Ovary (tissue), 9 donors: ENCODE results near the gene UGGT2. TPM values are rescaled to one million over a fixed set of nuclear protein-coding genes. Genes with fewer than 3 reads are reported as not detected.

ENCODE experiments used
- DNase-seq, 5 donors: peaks; one replicate each; pipeline ENCODE4 v3.0.0-alpha.2; 2019 to 2020
- H3K27ac ChIP-seq, 2 donors: fragments of 200-600 bp; one replicate each; pipeline versions ENCODE4 v1.5.1 to v1.8.0; 2019 to 2022
- H3K27me3 ChIP-seq: fragments of 200-600 bp; one replicate; pipeline ENCODE4 v1.8.0; 2022
- H3K36me3 ChIP-seq: fragments of 200-600 bp; sonication (generic); one replicate; pipeline ENCODE4 v1.5.1; 2019
- H3K4me1 ChIP-seq: one replicate; pipeline ENCODE4 v1.8.1; 2013; ENCODE audit warnings: mild to moderate bottlenecking, moderate library complexity; ENCODE audit not compliant: insufficient read depth
- H3K4me3 ChIP-seq: fragments of 200-600 bp; sonication (generic); one replicate; pipeline ENCODE4 v1.5.1; 2017
- H3K9me3 ChIP-seq, 2 donors: fragments of 200-600 bp in 1 of 2; sonication (generic) in 1 of 2; one replicate each; pipeline versions ENCODE4 v1.5.1 to v1.8.1; 2013 to 2019; ENCODE audit warnings: mild to moderate bottlenecking in 1 of 2, moderate library complexity in 1 of 2
- EP300 ChIP-seq: sonication (generic); formaldehyde crosslinking; IDR thresholded peaks from one replicate; pipeline ENCODE4 v1.6.1; 2017; ENCODE audit warnings: antibody characterized with exemption
- POLR2A ChIP-seq: fragments of 450-650 bp; IDR thresholded peaks from one replicate; pipeline ENCODE4 v1.6.1; 2017; ENCODE audit warnings: antibody characterized with exemption, mild to moderate bottlenecking, moderate library complexity
- WGBS, 3 donors: extraction: QIAGEN DNeasy Blood & Tissue Kit in 1 of 3; methylation state at CpG; one replicate each; pipeline versions ENCODE4 v1.1.5 to v1.1.7; 2013 to 2017; 5-methylcytosine and 5-hydroxymethylcytosine counted together
- intact Hi-C, 4 donors: fragments of 100-400 bp; cut with DNase I; formaldehyde crosslinking; loops; one replicate each; pipeline versions ENCODE4 v1.11.0 to v1.15.1; 2022 to 2023
- polyA plus RNA-seq, 2 donors: library from polyadenylated mRNA; stranded (reverse); fragments of 200-250 nt in 1 of 2; fragments of 350-450 nt in 1 of 2; fragmentation: Illumina TruSeq in 1 of 2; extraction: RNeasy Lipid Tissue Mini Kit (QIAGEN cat#74804) in 1 of 2; gene quantifications; one replicate each; pipeline ENCODE4 v1.2.3, GENCODE V29; 2013 to 2014
- total RNA-seq, 7 donors: library from RNA; depleted of rRNA in 2 of 7; stranded (reverse); fragments of >200 nt in 2 of 7; fragmentation: NEBNext Ultra II Directional in 3 of 7; extraction: Animal tissue kit (Norgen Biotek cat#: 25700) in 3 of 7; gene quantifications; one replicate each; pipeline versions ENCODE4 v1.1.0 to v1.2.4, GENCODE V29; 2016 to 2023
- TF ChIP-seq, protein P1 (sequence below), 3 donors: fragments of 450-650 bp in 2 of 3; fragments of 200-600 bp in 1 of 3; IDR thresholded peaks; one replicate each; pipeline versions ENCODE4 v1.5.1 to v1.8.0; 2016 to 2022; ENCODE audit warnings: antibody characterized with exemption in 3 of 3, mild to moderate bottlenecking in 1 of 3
- donor health status: DM: no; HTN: no; CAD: no; lungs with moderate emphysema.
- donor health status: DM: no; HTN: no; CAD: no.
- donor health status: Bipolar disorder and iron deficiency.
- donor health status: DM: yes; HTN: yes; CAD: no.
- donor health status: DM: no; HTN: no; CAD: no.
- donor health status: DM: yes; HTN: yes; CAD: no.

The UGGT2 gene
- total and polyA plus RNA-seq, 9 donors: 7.7 to 52.6 (median 28.9) TPM

DNA sequence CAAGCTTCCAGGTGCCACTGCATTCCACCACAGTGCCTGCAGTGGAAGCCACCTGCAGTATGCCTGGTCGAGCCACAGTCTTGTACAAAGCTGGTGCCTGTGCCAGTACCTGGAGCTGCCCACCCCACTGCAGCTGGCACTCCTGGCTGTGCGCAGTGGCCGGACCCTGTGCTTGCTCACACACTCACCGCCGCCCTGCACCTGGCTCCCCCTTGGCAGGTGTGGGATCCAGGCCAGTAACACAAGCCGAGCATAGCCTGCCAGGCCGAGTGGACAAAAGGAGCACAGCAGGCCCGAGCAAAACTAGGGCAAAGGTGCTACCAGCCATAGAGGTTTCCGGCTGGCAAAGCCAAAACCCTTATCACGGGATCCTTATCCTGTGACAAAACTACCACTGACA lies 18.5 kb downstream of the UGGT2 start:
- H3K9me3 ChIP-seq: no peaks in the 10 kb centered on the region
- H3K4me1 ChIP-seq: no peaks in the 10 kb centered on the region
- H3K27ac ChIP-seq: no peak overlapping the region
- 96 to 98% (median 97%) methylated on average over 10 of the region's 10 CpGs for WGBS, 3 donors
- no peak overlapping the region for H3K4me3 ChIP-seq
- no peaks in the 10 kb centered on the region for H3K27me3 ChIP-seq
- TF ChIP-seq EP300 (no peak), POLR2A (no peak)
- TF ChIP-seq, protein P1, sequence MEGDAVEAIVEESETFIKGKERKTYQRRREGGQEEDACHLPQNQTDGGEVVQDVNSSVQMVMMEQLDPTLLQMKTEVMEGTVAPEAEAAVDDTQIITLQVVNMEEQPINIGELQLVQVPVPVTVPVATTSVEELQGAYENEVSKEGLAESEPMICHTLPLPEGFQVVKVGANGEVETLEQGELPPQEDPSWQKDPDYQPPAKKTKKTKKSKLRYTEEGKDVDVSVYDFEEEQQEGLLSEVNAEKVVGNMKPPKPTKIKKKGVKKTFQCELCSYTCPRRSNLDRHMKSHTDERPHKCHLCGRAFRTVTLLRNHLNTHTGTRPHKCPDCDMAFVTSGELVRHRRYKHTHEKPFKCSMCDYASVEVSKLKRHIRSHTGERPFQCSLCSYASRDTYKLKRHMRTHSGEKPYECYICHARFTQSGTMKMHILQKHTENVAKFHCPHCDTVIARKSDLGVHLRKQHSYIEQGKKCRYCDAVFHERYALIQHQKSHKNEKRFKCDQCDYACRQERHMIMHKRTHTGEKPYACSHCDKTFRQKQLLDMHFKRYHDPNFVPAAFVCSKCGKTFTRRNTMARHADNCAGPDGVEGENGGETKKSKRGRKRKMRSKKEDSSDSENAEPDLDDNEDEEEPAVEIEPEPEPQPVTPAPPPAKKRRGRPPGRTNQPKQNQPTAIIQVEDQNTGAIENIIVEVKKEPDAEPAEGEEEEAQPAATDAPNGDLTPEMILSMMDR (IDR thresholded peaks at IDR 0.05): no peak
- DNase-seq: no peak
- no peaks in the 10 kb centered on the region for H3K36me3 ChIP-seq
- intact Hi-C loops: no loop called here

GRCh38 chr13:96033220-96034015 lies 19.8 kb downstream of the UGGT2 start:
- TF ChIP-seq POLR2A: no peak
- no peak for TF ChIP-seq EP300
- TF ChIP-seq, protein P1 (IDR thresholded peaks at IDR 0.05): no peak
- intact Hi-C loops: no loop called here
- H3K27ac ChIP-seq: no peak overlapping the region
- H3K4me1 ChIP-seq: no peaks in the 10 kb centered on the region
- no peaks in the 10 kb centered on the region for H3K27me3 ChIP-seq
- no peaks in the 10 kb centered on the region for H3K36me3 ChIP-seq
- no peak overlapping the region for H3K4me3 ChIP-seq
- H3K9me3 ChIP-seq: no peaks in the 10 kb centered on the region
- no peak for DNase-seq
- WGBS, 3 donors: 96% methylated on average over 12 of the region's 12 CpGs

DNA sequence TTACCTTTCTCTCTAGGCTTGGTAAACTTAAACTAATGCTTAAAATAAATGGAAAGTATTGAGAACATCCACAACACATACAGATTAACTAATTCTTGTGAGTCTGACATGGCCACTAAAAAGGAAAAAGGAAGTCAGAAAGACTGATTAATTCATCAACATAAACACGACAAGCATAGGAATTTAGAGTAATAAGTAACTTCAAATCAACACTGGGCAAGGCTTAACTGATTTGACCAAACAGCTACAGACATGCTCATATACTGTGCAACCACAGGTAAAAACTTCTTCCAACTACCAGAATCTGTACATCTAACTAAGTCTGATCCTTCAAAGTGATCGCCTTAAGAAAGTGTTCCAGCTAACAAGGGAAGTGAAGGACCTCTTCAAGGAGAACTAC lies 20.5 kb downstream of the UGGT2 start:
- no peak for DNase-seq
- Histone ChIP-seq H3K4me1 (no peaks in the 10 kb centered on the region), H3K36me3 (no peaks in the 10 kb centered on the region), H3K27ac (no peak overlapping the region), H3K27me3 (no peaks in the 10 kb centered on the region), H3K4me3 (no peak overlapping the region), H3K9me3 (no peaks in the 10 kb centered on the region)
- 70 to 74% (median 73%) methylated on average over 2 of the region's 2 CpGs for WGBS, 3 donors
- TF ChIP-seq EP300 (no peak), POLR2A (no peak)
- TF ChIP-seq, protein P1 (IDR thresholded peaks at IDR 0.05): no peak
- intact Hi-C loops: no loop called here

DNA sequence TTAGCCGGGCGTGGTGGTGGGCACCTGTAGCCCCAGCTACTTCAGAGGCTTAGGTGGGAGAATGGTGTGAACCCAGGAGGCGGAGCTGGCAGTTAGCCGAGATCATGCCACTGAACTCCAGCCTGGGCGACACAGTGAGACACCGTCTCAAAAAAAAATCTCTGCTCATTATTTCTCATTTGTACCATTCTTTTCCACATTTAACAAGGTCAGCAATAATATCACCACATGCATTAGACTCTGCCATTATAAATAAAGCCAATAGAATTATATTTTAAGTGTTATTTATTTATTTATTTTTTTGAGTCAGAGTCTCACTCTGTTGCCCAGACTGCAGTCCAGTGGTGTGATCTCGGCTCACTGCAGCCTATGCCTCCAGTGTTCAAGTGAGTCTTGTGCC lies 24.2 kb downstream of the UGGT2 start:
- 97% methylated on average over 7 of the region's 7 CpGs for WGBS, 3 donors
- H3K9me3 ChIP-seq: no peaks in the 10 kb centered on the region
- peaks cover 2% of the 10 kb centered on the region for H3K4me1 ChIP-seq
- no peaks in the 10 kb centered on the region for H3K27me3 ChIP-seq
- intact Hi-C loops: no loop called here
- no peak overlapping the region for H3K4me3 ChIP-seq
- TF ChIP-seq, protein P1 (IDR thresholded peaks at IDR 0.05): no peak
- no peak for TF ChIP-seq POLR2A
- no peak for TF ChIP-seq EP300
- no peaks in the 10 kb centered on the region for H3K36me3 ChIP-seq
- H3K27ac ChIP-seq: no peak overlapping the region
- no peak for DNase-seq
